Tibial nerve (tissue), 4 donors: ENCODE results near the gene NRL. TPM values are rescaled to one million over a fixed set of nuclear protein-coding genes. Genes with fewer than 3 reads are reported as not detected.
"Not testable (repeated sequence)": the region's sequence is repeated elsewhere in the genome, so short reads cannot be mapped to it uniquely, and the experiment has no call there.

ENCODE experiments used
- DNase-seq, 2 donors: peaks; one replicate each; pipeline ENCODE4 v3.0.0-alpha.2; 2019; ENCODE audit warnings: low spot score in 2 of 2
- H3K27ac ChIP-seq, 4 donors: fragments of 200-600 bp; sonication (generic) in 3 of 4; one replicate each; pipeline ENCODE4 v1.5.1; 2017 to 2019; ENCODE audit warnings: mild to moderate bottlenecking in 1 of 4
- H3K27me3 ChIP-seq, 2 donors: fragments of 200-600 bp; sonication (generic) in 1 of 2; one replicate each; pipeline versions ENCODE4 v1.5.1 to v1.6.0; 2017 to 2019
- H3K36me3 ChIP-seq, 3 donors: fragments of 200-600 bp; sonication (generic); one replicate each; pipeline ENCODE4 v1.5.1; 2018 to 2019
- H3K4me1 ChIP-seq, 4 donors: fragments of 200-600 bp; sonication (generic) in 3 of 4; one replicate each; pipeline ENCODE4 v1.5.1; 2017 to 2019
- H3K4me3 ChIP-seq, 4 donors: fragments of 200-600 bp; sonication (generic) in 3 of 4; one replicate each; pipeline ENCODE4 v1.5.1; 2017 to 2019; ENCODE audit warnings: mild to moderate bottlenecking in 1 of 4, moderate library complexity in 1 of 4
- H3K9me3 ChIP-seq, 4 donors: fragments of 200-600 bp; sonication (generic) in 3 of 4; one replicate each; pipeline ENCODE4 v1.5.1; 2017 to 2019
- EP300 ChIP-seq, 2 donors: sonication (generic); formaldehyde crosslinking; IDR thresholded peaks; one replicate each; pipeline ENCODE4 v1.6.1; 2017; ENCODE audit warnings: antibody characterized with exemption in 2 of 2, mild to moderate bottlenecking in 1 of 2
- POLR2A ChIP-seq, 2 donors: fragments of 450-650 bp; IDR thresholded peaks; one replicate each; pipeline ENCODE4 v1.6.1; 2017; ENCODE audit warnings: antibody characterized with exemption in 2 of 2, mild to moderate bottlenecking in 2 of 2, moderate library complexity in 2 of 2
- WGBS, 2 donors: methylation state at CpG; one replicate each; pipeline ENCODE4 v1.1.5; 2018; 5-methylcytosine and 5-hydroxymethylcytosine counted together
- total RNA-seq, 4 donors: library from RNA; depleted of rRNA; stranded (reverse); fragments of >200 nt; gene quantifications; one replicate each; pipeline ENCODE4 v1.1.0, GENCODE V29; 2016
- TF ChIP-seq, protein P1 (sequence below), 5 experiments: fragments of 200-600 bp in 3 of 5; fragments of 450-650 bp in 2 of 5; sonication (generic) in 3 of 5; IDR thresholded peaks; one replicate each; pipeline ENCODE4 v1.5.1; 2016 to 2019; ENCODE audit warnings: antibody characterized with exemption in 5 of 5, mild to moderate bottlenecking in 3 of 5, moderate library complexity in 2 of 5

The NRL gene
- total RNA-seq, 4 donors from 2014 or later, result 4.8 to 7.0 (median 5.9) TPM

DNA sequence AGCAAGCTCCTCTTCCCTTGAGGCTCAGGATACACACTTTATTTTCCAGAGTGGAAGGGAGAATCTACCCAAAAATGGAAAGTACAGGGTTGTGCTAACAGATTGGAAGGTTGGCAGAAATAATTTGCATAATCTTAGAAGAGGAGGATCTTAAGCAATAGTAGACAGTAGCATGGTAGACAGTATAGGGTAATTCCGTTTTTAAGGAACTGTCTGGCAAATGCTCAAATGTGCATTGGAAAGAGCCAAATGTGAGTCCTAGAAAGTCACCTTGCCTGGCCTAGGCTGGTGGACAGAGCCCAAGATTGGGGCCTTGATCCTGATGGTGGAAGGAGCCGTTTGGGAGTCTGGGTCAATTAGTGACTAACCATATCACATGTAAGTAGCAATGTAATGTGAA, 76.1 kb downstream of the NRL start:
- Histone ChIP-seq H3K4me1 (peaks cover 0 to 28% (median 4%) of the 10 kb centered on the region in 4 donors), H3K27me3 (no peaks in the 10 kb centered on the region), H3K27ac (no peak overlapping the region), H3K9me3 (no peaks in the 10 kb centered on the region), H3K36me3 (no peaks in the 10 kb centered on the region), H3K4me3 (no peak overlapping the region)
- no peak for DNase-seq
- 84 to 87% methylated on average over 2 of the region's 2 CpGs for WGBS, 2 donors
- TF ChIP-seq EP300 (IDR thresholded peaks at IDR 0.05) (no peak), POLR2A (IDR thresholded peaks at IDR 0.05) (no peak)

GRCh38 chr14:24037658-24038037, 77.1 kb downstream of the NRL start:
- no peak for DNase-seq
- Histone ChIP-seq H3K27me3 (no peaks in the 10 kb centered on the region), H3K4me3 (no peak overlapping the region), H3K27ac (no peak overlapping the region), H3K9me3 (peaks cover 0 to 4% (median 0%) of the 10 kb centered on the region in 4 donors), H3K4me1 (peaks cover 0 to 30% (median 4%) of the 10 kb centered on the region in 4 donors), H3K36me3 (no peaks in the 10 kb centered on the region)
- TF ChIP-seq EP300 (IDR thresholded peaks at IDR 0.05), result no peak
- TF ChIP-seq, protein P1, sequence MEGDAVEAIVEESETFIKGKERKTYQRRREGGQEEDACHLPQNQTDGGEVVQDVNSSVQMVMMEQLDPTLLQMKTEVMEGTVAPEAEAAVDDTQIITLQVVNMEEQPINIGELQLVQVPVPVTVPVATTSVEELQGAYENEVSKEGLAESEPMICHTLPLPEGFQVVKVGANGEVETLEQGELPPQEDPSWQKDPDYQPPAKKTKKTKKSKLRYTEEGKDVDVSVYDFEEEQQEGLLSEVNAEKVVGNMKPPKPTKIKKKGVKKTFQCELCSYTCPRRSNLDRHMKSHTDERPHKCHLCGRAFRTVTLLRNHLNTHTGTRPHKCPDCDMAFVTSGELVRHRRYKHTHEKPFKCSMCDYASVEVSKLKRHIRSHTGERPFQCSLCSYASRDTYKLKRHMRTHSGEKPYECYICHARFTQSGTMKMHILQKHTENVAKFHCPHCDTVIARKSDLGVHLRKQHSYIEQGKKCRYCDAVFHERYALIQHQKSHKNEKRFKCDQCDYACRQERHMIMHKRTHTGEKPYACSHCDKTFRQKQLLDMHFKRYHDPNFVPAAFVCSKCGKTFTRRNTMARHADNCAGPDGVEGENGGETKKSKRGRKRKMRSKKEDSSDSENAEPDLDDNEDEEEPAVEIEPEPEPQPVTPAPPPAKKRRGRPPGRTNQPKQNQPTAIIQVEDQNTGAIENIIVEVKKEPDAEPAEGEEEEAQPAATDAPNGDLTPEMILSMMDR (IDR thresholded peaks at IDR 0.05), result no peak
- TF ChIP-seq POLR2A (IDR thresholded peaks at IDR 0.05), result no peak
- 74 to 80% methylated on average over 14 of the region's 14 CpGs for WGBS, 2 donors

DNA sequence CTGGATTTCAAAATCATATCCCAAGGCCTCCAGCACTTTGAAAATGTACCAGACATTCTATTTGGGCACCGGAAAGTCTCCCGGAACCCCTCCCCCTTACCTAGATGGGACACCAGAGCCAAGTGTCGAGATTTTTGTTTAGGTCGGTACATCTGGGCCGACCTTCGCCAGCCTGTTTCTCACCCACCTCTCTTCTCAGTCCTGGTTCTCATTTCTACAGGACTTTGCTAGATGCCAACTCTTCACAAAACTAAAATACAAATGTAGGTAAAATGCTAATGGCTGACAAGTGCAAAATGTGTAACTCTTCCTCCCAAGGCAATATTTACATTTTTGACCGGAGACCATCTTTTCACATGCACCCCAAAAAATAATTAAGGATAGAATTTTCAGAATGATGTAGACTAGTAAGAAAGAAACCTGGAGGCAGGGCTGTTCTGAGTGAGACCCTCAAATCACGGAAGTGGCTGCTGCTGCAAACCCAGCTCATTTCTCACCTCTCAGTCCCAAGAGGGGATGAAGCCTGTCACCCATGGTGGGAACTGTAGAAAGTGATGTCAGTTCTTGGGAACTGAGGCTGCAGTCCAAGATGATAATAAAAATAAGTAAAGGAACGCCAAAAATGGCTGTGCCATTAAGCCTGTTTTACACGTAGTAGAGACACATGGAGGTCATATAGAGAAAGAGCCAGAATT, 77.6 kb downstream of the NRL start:
- 42 to 51% methylated on average over 10 of the region's 10 CpGs for WGBS, 2 donors
- not testable (repeated sequence) for H3K36me3 ChIP-seq, H3K27me3 ChIP-seq, H3K9me3 ChIP-seq, DNase-seq
- Histone ChIP-seq H3K27ac (peak overlapping the region; percentile 78 to 93 (median 88)), H3K4me1 (peaks cover 0 to 30% (median 4%) of the 10 kb centered on the region in 4 donors), H3K4me3 (peak overlapping the region; percentile 44 to 72 (median 60))

GRCh38 chr14:24036169-24036962, 78.4 kb downstream of the NRL start:
- 0% methylated on average over 36 to 42 of the region's 50 CpGs for WGBS, 2 donors
- Histone ChIP-seq H3K27ac (peak overlapping the region; percentile 78 to 93 (median 88)), H3K27me3 (no peaks in the 10 kb centered on the region), H3K4me1 (peaks cover 0 to 30% (median 4%) of the 10 kb centered on the region in 4 donors), H3K4me3 (peak overlapping the region; percentile 44 to 72 (median 60)), H3K9me3 (peaks cover 0 to 16% (median 0%) of the 10 kb centered on the region in 4 donors), H3K36me3 (no peaks in the 10 kb centered on the region)
- TF ChIP-seq EP300 (IDR thresholded peaks at IDR 0.05) (peak in 1 of 2 donors; percentile 54), POLR2A (IDR thresholded peaks at IDR 0.05) (peak in 1 of 2 donors; percentile 4)
- TF ChIP-seq, protein P1 (IDR thresholded peaks at IDR 0.05), result peak; percentile 74 to 86 (median 79)
- peak; percentile 52 to 72 for DNase-seq

GRCh38 chr14:24035769-24036168, 79.0 kb downstream of the NRL start:
- not testable (repeated sequence) for H3K36me3 ChIP-seq, DNase-seq, H3K27me3 ChIP-seq
- Histone ChIP-seq H3K4me3 (peak overlapping the region; percentile 44 to 72 (median 60)), H3K4me1 (peaks cover 0 to 30% (median 4%) of the 10 kb centered on the region in 4 donors), H3K9me3 (peaks cover 0 to 18% (median 0%) of the 10 kb centered on the region in 4 donors), H3K27ac (peak overlapping the region in 3 of 4 donors; percentile 83 to 93 (median 92))
- 32 to 67% methylated on average over 3 to 4 of the region's 4 CpGs for WGBS, 2 donors

DNA sequence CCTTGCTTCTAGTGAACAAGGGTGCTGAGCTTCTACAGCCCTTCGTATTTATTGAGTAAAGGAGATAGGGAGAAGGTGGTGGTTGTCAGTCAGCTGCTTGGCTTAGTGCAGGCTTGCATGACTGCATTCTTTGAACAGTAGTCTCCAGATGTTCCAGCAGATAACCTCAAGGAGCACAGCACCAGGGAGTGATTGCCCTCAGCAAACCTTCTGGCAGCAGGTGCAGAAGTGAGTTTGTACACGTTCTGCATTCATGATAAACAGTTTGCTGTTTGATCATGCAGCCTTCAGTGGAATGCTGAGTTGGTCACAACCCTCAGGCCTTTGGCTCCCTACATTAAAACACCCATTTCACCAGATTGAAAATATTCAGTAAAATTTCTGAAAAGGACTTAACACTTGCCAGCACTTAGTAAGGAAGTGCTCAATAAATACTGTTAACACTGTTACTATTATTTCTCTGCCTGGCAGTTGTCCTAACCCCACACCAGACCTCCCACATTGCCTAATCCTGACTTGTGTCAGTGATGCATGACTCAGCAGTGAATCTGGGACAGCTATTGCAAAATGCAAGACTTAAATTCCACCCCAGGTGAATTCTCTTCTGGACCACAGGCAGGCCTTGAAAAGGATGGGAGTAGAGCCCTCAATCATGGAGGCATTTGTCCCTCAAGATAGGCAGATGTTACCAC, 81.9 kb downstream of the NRL start:
- Histone ChIP-seq H3K4me1 (peaks cover 0 to 30% (median 4%) of the 10 kb centered on the region in 4 donors), H3K27ac (no peak overlapping the region), H3K27me3 (no peaks in the 10 kb centered on the region), H3K9me3 (peaks cover 0 to 18% (median 0%) of the 10 kb centered on the region in 4 donors), H3K36me3 (no peaks in the 10 kb centered on the region), H3K4me3 (no peak overlapping the region)
- DNase-seq, result peak in 1 of 2 donors; percentile 78
- WGBS, 2 donors, result 78 to 79% methylated on average over 2 of the region's 2 CpGs
- no peak for TF ChIP-seq POLR2A (IDR thresholded peaks at IDR 0.05)
- TF ChIP-seq EP300 (IDR thresholded peaks at IDR 0.05), result peak in 1 of 2 donors; percentile 72

GRCh38 chr14:24031331-24031730, 83.4 kb downstream of the NRL start:
- H3K36me3 ChIP-seq, H3K27ac ChIP-seq, H3K4me3 ChIP-seq, H3K27me3 ChIP-seq, DNase-seq: not testable (repeated sequence)
- WGBS, 2 donors, result 90 to 93% methylated on average over 2 of the region's 2 CpGs
- Histone ChIP-seq H3K9me3 (peaks cover 0 to 18% (median 0%) of the 10 kb centered on the region in 4 donors), H3K4me1 (peaks cover 0 to 22% (median 0%) of the 10 kb centered on the region in 4 donors)

DNA sequence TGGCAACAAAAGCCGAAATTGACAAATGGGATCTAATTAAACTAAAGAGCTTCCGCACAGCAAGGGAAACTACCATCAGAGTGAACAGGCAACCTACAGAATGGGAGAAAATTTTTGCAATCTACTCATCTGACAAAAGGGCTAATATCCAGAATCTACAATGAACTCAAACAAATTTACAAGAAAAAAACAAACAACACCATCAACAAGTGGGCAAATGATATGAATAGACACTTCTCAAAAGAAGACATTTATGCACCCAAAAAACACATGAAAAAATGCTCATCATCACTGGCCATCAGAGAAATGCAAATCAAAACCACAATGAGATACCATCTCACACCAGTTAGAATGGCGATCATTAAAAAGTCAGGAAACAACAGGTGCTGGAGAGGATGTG, 85.1 kb downstream of the NRL start:
- not testable (repeated sequence) for H3K36me3 ChIP-seq
- peaks cover 0 to 12% (median 0%) of the 10 kb centered on the region in 4 donors for H3K4me1 ChIP-seq
- 94 to 96% methylated on average over 2 of the region's 3 CpGs for WGBS, 2 donors

More for the DNA sequence above, 85.1 kb downstream of the NRL start:
- DNase-seq, H3K4me3 ChIP-seq, H3K27me3 ChIP-seq, H3K27ac ChIP-seq: not testable (repeated sequence)
- H3K9me3 ChIP-seq, result peaks cover 0 to 18% (median 0%) of the 10 kb centered on the region in 4 donors
